ENCODE results near the gene CHAT. TPM values are rescaled to one million over a fixed set of nuclear protein-coding genes. Genes with fewer than 3 reads are reported as not detected.

Gene CHAT
- total RNA-seq, 1 donor: not detected

DNA sequence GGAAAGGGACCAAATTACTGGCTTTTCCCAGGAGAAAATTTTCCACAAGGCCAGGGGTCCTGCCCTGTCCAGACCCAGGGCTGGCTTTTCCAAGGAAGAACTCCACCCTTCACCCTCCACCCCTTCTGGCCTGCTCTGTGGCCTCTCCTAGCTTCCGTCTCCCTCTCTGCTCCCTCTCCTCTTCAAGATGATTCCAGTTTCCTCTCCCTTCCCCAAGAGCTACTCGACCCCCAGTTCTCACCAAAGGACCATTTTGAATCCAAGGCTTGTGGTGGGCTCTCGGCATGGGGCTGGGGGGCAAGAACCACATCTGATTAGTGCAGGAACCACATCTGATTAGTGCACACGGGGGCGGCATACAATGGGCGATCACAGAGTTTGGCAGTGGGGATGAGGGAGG is 7.7 kb downstream of the CHAT start:
- Histone ChIP-seq H4K20me1 (ENCODE audit: insufficient read depth, low read length) (no peaks in the 10 kb centered on the region), H3K27ac (ENCODE audit: low read depth, low read length) (no peak overlapping the region), H3K79me2 (ENCODE audit: insufficient read depth, low read length) (no peaks in the 10 kb centered on the region), H2AFZ (ENCODE audit: low read length) (no peak overlapping the region), H3K4me1 (ENCODE audit: insufficient read depth, low read length) (no peaks in the 10 kb centered on the region), H3K9me3 (ENCODE audit: low read depth, low read length) (no peaks in the 10 kb centered on the region), H3K36me3 (ENCODE audit: insufficient read depth, low read length) (no peaks in the 10 kb centered on the region), H3K4me2 (ENCODE audit: insufficient read depth, low read length) (no peak overlapping the region), H3K27me3 (ENCODE audit: insufficient read depth, low read length) (peaks cover 33% of the 10 kb centered on the region), H3K4me3 (ENCODE audit: insufficient read depth, low read length) (no peak overlapping the region)
- DNase-seq (ENCODE audit: insufficient read length, low spot score, missing footprints): no peak
- no peak for TF ChIP-seq CTCF (IDR thresholded peaks at IDR 0.05; ENCODE audit: extremely low read depth, low read depth, low read length)

GRCh38 chr10:49622426-49623425 is 8.9 kb downstream of the CHAT start:
- Histone ChIP-seq H2AFZ (ENCODE audit: low read length) (no peak overlapping the region), H3K27ac (ENCODE audit: low read depth, low read length) (no peak overlapping the region), H3K4me1 (ENCODE audit: insufficient read depth, low read length) (no peaks in the 10 kb centered on the region), H4K20me1 (ENCODE audit: insufficient read depth, low read length) (no peaks in the 10 kb centered on the region), H3K79me2 (ENCODE audit: insufficient read depth, low read length) (no peaks in the 10 kb centered on the region), H3K4me2 (ENCODE audit: insufficient read depth, low read length) (no peak overlapping the region), H3K4me3 (ENCODE audit: insufficient read depth, low read length) (no peak overlapping the region), H3K27me3 (ENCODE audit: insufficient read depth, low read length) (peaks cover 26% of the 10 kb centered on the region), H3K9me3 (ENCODE audit: low read depth, low read length) (no peaks in the 10 kb centered on the region), H3K36me3 (ENCODE audit: insufficient read depth, low read length) (no peaks in the 10 kb centered on the region)
- no peak for TF ChIP-seq CTCF (IDR thresholded peaks at IDR 0.05; ENCODE audit: extremely low read depth, low read depth, low read length)
- peak; percentile 61 for DNase-seq (ENCODE audit: insufficient read length, low spot score, missing footprints)

DNA sequence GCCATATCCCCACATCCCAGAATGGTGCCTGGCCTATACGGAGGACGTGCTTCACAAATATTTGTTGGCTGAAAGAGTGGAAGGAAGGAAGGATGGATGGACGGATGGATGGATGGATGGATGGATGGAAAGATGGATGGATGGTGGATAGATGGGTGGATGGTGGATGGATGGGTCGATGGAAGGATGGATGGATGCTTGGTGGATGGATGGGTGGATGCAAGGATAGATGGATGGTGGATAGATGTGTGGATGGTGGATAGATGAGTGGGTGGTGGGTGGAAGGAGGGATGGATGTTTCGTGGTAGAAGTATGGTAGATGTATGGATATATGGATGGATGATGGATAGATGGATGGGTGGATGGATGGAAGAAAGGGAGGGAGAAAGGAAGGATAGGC is 10.8 kb downstream of the CHAT start:
- no peak for DNase-seq (ENCODE audit: insufficient read length, low spot score, missing footprints)
- Histone ChIP-seq H3K27ac (ENCODE audit: low read depth, low read length) (no peak overlapping the region), H3K36me3 (ENCODE audit: insufficient read depth, low read length) (no peaks in the 10 kb centered on the region), H3K4me2 (ENCODE audit: insufficient read depth, low read length) (no peak overlapping the region), H3K4me1 (ENCODE audit: insufficient read depth, low read length) (no peaks in the 10 kb centered on the region), H3K79me2 (ENCODE audit: insufficient read depth, low read length) (no peaks in the 10 kb centered on the region), H4K20me1 (ENCODE audit: insufficient read depth, low read length) (no peaks in the 10 kb centered on the region), H3K27me3 (ENCODE audit: insufficient read depth, low read length) (peaks cover 8% of the 10 kb centered on the region), H2AFZ (ENCODE audit: low read length) (no peak overlapping the region), H3K4me3 (ENCODE audit: insufficient read depth, low read length) (no peak overlapping the region), H3K9me3 (ENCODE audit: low read depth, low read length) (no peaks in the 10 kb centered on the region)
- TF ChIP-seq CTCF (IDR thresholded peaks at IDR 0.05; ENCODE audit: extremely low read depth, low read depth, low read length): no peak

DNA sequence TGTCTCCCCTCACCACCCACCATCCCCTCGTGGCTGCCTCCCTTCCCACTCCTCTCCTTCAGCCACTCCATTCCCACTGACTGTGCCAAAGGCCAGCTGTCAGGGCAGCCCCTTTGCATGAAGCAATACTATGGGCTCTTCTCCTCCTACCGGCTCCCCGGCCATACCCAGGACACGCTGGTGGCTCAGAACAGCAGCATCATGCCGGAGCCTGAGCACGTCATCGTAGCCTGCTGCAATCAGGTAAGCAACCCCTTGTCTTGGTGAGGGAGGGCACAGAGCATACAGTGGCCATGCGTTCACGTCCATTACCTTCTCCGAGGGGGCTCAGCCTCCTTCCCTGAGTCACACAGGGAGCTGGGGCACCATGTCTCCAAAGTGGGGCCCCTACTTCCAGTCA is 11.6 kb downstream of the CHAT start:
- Histone ChIP-seq H3K79me2 (ENCODE audit: insufficient read depth, low read length) (no peaks in the 10 kb centered on the region), H3K4me3 (ENCODE audit: insufficient read depth, low read length) (no peak overlapping the region), H3K4me1 (ENCODE audit: insufficient read depth, low read length) (no peaks in the 10 kb centered on the region), H3K36me3 (ENCODE audit: insufficient read depth, low read length) (no peaks in the 10 kb centered on the region), H3K9me3 (ENCODE audit: low read depth, low read length) (no peaks in the 10 kb centered on the region), H3K4me2 (ENCODE audit: insufficient read depth, low read length) (no peak overlapping the region), H3K27me3 (ENCODE audit: insufficient read depth, low read length) (peaks cover 7% of the 10 kb centered on the region), H2AFZ (ENCODE audit: low read length) (no peak overlapping the region), H4K20me1 (ENCODE audit: insufficient read depth, low read length) (no peaks in the 10 kb centered on the region), H3K27ac (ENCODE audit: low read depth, low read length) (no peak overlapping the region)
- peak; percentile 35 for DNase-seq (ENCODE audit: insufficient read length, low spot score, missing footprints)
- TF ChIP-seq CTCF (IDR thresholded peaks at IDR 0.05; ENCODE audit: extremely low read depth, low read depth, low read length): no peak
